ENCODE measurements around the gene GPRC5C. TPM values are rescaled to one million over a fixed set of nuclear protein-coding genes. Genes with fewer than 3 reads are reported as not detected.
A peak's percentile ranks its signal among the peaks of the same experiment; 100 is the strongest.

GPRC5C gene, protein sequence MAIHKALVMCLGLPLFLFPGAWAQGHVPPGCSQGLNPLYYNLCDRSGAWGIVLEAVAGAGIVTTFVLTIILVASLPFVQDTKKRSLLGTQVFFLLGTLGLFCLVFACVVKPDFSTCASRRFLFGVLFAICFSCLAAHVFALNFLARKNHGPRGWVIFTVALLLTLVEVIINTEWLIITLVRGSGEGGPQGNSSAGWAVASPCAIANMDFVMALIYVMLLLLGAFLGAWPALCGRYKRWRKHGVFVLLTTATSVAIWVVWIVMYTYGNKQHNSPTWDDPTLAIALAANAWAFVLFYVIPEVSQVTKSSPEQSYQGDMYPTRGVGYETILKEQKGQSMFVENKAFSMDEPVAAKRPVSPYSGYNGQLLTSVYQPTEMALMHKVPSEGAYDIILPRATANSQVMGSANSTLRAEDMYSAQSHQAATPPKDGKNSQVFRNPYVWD
- total RNA-seq (100 to 1,000 TPM in 1 of 2 donors, 10 to 100 TPM in 1; 47.8 to 107 TPM), polyA plus RNA-seq (ENCODE audit: insufficient read length in 6 of 6) (10 to 100 TPM; 47.3 to 69.5 (median 54.1) TPM)
- long read RNA-seq, donor 1, transcript GPRC5C-207 (1 exons, 2,224 nt) = major isoform, 11 of 30 reads
- long read RNA-seq, donor 1, transcript GPRC5C-202 (4 exons, 2,988 nt) = minor isoform, 6 of 30 reads
- long read RNA-seq, donor 1, partial matches to known transcripts = 6 of 30 reads
- long read RNA-seq, donor 1, other reads (novel, unspliced or antisense) = 5 of 30 reads
- long read RNA-seq, donor 2, transcript GPRC5C-202 (4 exons, 2,988 nt) = minor isoform, 5 of 26 reads
- long read RNA-seq, donor 2, transcript GPRC5C-207 (1 exons, 2,224 nt) = major isoform, 8 of 26 reads
- long read RNA-seq, donor 2, partial matches to known transcripts = 13 of 26 reads
- long read RNA-seq, donor 2, other reads (novel, unspliced or antisense) = 0 of 26 reads
- long read RNA-seq, donor 3, transcript GPRC5C-202 (4 exons, 2,988 nt) = major isoform, 9 of 15 reads
- long read RNA-seq, donor 3, partial matches to known transcripts = 5 of 15 reads
- long read RNA-seq, donor 3, other reads (novel, unspliced or antisense) = 0 of 15 reads
- long read RNA-seq, donor 4, transcript GPRC5C-202 (4 exons, 2,988 nt) = major isoform, 19 of 40 reads
- long read RNA-seq, donor 4, partial matches to known transcripts = 16 of 40 reads
- long read RNA-seq, donor 4, other reads (novel, unspliced or antisense) = 4 of 40 reads
- long read RNA-seq, donor 5, transcript GPRC5C-202 (4 exons, 2,988 nt) = major isoform, 10 of 34 reads
- long read RNA-seq, donor 5, transcript GPRC5C-207 (1 exons, 2,224 nt) = minor isoform, 9 of 34 reads
- long read RNA-seq, donor 5, partial matches to known transcripts = 8 of 34 reads
- long read RNA-seq, donor 5, other reads (novel, unspliced or antisense) = 6 of 34 reads
- long read RNA-seq, donor 6, transcript GPRC5C-207 (1 exons, 2,224 nt) = major isoform, 9 of 23 reads
- long read RNA-seq, donor 6, partial matches to known transcripts = 7 of 23 reads
- long read RNA-seq, donor 6, other reads (novel, unspliced or antisense) = 0 of 23 reads
- long read RNA-seq, donor 7, transcript GPRC5C-202 (4 exons, 2,988 nt) = major isoform, 7 of 11 reads
- long read RNA-seq, donor 7, partial matches to known transcripts = 0 of 11 reads
- long read RNA-seq, donor 7, other reads (novel, unspliced or antisense) = 0 of 11 reads
- long read RNA-seq, donor 8, transcript GPRC5C-202 (4 exons, 2,988 nt) = major isoform, 7 of 22 reads
- long read RNA-seq, donor 8, partial matches to known transcripts = 12 of 22 reads
- long read RNA-seq, donor 8, other reads (novel, unspliced or antisense) = 0 of 22 reads
- long read RNA-seq, donor 9 = 0 reads
- long read RNA-seq, donor 10, transcript GPRC5C-202 (4 exons, 2,988 nt) = major isoform, 10 of 22 reads
- long read RNA-seq, donor 10, partial matches to known transcripts = 9 of 22 reads
- long read RNA-seq, donor 10, other reads (novel, unspliced or antisense) = 2 of 22 reads
- long read RNA-seq, donor 11 = 0 reads
- long read RNA-seq, donor 12, transcript GPRC5C-207 (1 exons, 2,224 nt) = minor isoform, 5 of 12 reads
- long read RNA-seq, donor 12, transcript GPRC5C-202 (4 exons, 2,988 nt) = major isoform, 6 of 12 reads
- long read RNA-seq, donor 12, partial matches to known transcripts = 0 of 12 reads
- long read RNA-seq, donor 12, other reads (novel, unspliced or antisense) = 0 of 12 reads

DNA sequence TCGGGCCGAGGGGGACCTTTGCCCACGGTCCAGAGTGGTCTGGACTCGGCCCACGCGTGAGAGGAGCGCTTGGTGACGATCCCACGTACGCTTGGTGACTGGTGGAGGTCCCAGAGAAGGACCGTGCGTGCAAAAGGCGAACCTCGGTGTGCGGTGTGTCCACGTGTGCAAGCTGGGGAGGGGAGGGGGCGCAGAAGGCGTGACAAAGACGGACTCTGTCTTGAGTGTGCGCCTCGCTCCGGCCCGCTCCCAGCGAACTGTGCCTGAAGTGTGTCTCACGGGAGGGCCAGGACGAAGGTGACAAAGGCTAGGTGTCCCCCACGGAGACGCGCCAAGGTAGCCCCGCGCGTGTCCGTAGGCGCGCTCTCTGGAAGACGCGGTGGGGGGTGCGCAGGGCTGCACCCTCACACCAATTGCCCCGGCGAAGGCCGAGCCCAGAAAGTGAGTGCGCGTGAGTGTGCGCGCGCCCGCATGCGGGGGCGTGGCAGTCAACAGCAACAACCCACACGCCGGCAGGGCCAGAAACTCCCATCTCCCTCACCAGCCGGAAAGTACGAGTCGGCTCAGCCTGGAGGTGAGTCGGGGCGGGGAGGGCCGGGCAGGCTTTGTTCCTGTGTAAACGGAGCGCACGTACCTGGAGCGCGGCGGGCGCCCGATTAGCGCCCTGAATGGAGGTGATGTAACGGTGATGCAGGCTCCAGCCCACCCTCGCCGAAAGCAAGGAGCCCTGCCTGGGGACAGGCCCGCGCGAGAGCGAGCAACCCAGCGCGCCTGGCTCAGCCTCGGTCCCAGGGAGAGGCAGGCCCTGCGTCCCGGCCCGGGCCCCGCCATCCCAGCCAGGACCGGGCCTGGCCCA lies at the start of gene GPRC5C:
GPRC5C (plus strand) TSS at position 521 of the 856 bp plus-strand sequence. CDS start 7,689 bp downstream, outside the sequence.
- peak; percentile 64 for ATAC-seq
- H3K4me1 ChIP-seq = peaks cover 18 to 35% of the 10 kb centered on the region in 2 donors
- intact Hi-C loops (cut with DNase I) = no loop called here

DNA sequence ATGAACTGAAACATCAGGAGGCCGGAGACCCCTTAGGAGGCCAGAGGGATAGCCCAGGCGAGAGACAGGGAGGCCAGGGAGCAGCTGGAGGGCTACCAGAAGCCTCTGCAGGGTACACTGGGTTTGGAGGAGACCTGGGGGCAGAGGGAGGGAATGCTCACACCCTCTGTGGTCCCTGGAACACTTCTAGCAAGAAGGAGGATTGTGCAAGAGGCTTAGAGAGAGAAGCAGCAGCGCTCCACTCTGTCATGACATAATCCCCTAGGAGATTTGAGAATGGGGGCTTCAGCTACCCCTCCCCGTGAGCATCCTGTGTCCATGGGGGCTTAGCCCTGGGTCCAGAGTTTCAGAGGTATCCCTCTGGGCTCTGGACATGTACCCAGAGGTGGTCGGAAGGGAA lies 48.7 kb upstream of the GPRC5C start:
- intact Hi-C loops (cut with DNase I) = loop anchor here in 1 of 2 donors (10.0 kb wide), 1 partner anchor 72 kb away; no protein-coding TSS in a partner anchor

More for the DNA sequence above, at the start of gene GPRC5C:
- peak within 1 kb of the TSS; percentile 49 to 58 for H3K4me3 ChIP-seq
- H3K9me3 ChIP-seq = no peaks in the 10 kb centered on the region
- peak; percentile 82 to 93 (median 86) for DNase-seq
- H3K27ac ChIP-seq = peak within 1 kb of the TSS; percentile 78 to 93
- H3K36me3 ChIP-seq = no peaks in the 10 kb centered on the region
- TF ChIP-seq, protein P1, sequence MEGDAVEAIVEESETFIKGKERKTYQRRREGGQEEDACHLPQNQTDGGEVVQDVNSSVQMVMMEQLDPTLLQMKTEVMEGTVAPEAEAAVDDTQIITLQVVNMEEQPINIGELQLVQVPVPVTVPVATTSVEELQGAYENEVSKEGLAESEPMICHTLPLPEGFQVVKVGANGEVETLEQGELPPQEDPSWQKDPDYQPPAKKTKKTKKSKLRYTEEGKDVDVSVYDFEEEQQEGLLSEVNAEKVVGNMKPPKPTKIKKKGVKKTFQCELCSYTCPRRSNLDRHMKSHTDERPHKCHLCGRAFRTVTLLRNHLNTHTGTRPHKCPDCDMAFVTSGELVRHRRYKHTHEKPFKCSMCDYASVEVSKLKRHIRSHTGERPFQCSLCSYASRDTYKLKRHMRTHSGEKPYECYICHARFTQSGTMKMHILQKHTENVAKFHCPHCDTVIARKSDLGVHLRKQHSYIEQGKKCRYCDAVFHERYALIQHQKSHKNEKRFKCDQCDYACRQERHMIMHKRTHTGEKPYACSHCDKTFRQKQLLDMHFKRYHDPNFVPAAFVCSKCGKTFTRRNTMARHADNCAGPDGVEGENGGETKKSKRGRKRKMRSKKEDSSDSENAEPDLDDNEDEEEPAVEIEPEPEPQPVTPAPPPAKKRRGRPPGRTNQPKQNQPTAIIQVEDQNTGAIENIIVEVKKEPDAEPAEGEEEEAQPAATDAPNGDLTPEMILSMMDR (IDR thresholded peaks at IDR 0.05) = no peak
- peaks cover 11 to 74% of the 10 kb centered on the region in 2 donors for H3K27me3 ChIP-seq

DNA sequence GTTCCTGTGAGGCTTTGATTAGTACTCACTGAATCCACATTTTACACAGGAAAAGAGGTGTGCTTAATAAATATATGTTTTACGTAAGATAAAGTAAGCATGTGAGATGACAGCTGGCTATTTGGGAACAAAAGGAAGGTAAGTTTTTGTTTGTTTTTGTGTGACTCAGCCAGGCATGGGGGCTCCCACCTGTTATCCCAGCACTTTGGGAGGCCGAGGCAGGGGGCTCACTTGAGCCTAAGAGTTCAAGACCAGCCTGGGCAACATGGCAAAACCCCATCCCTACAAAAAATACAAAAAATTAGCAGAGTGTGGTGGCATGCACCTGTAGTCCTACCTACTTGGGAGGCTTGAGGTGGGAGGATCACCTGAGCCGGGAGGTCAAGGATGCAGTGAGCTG lies 46.7 kb upstream of the GPRC5C start:
- Histone ChIP-seq H3K4me1 (peaks cover 3 to 4% of the 10 kb centered on the region in 2 donors), H3K9me3 (no peaks in the 10 kb centered on the region), H3K27me3 (no peaks in the 10 kb centered on the region), H3K27ac (no peak overlapping the region), H3K4me3 (no peak overlapping the region), H3K36me3 (no peaks in the 10 kb centered on the region)
- ATAC-seq (no peak), DNase-seq (no peak)
- TF ChIP-seq, protein P1 (IDR thresholded peaks at IDR 0.05) = no peak
- intact Hi-C loops (cut with DNase I) = loop anchor here in 1 of 2 donors (10.0 kb wide), 1 partner anchor 70 kb away; no protein-coding TSS in a partner anchor

More for the DNA sequence above, 48.7 kb upstream of the GPRC5C start:
- Histone ChIP-seq H3K27me3 (peaks cover 0 to 11% of the 10 kb centered on the region in 2 donors), H3K27ac (no peak overlapping the region), H3K4me1 (peaks cover 11 to 15% of the 10 kb centered on the region in 2 donors), H3K9me3 (no peaks in the 10 kb centered on the region), H3K36me3 (no peaks in the 10 kb centered on the region), H3K4me3 (no peak overlapping the region)
- no peak for ATAC-seq
- TF ChIP-seq, protein P1 (IDR thresholded peaks at IDR 0.05) = no peak
- no peak for DNase-seq
